Measurements from ENCODE around the gene NLRP11. TPM values are rescaled to one million over a fixed set of nuclear protein-coding genes. Genes with fewer than 3 reads are reported as not detected.
"Not testable (repeated sequence)": the region's sequence is repeated elsewhere in the genome, so short reads cannot be mapped to it uniquely, and the experiment has no call there.

The NLRP11 gene
- total RNA-seq, 1 experiment from 2014 or later, result 0.15 TPM

- Histone ChIP-seq H3F3A (ENCODE audit: low read length, unreplicated experiment) (no peaks in the 10 kb centered on the region), H3K4me3 (ENCODE audit: low read length) (no peak overlapping the region), H3K36me3 (ENCODE audit: low read depth, low read length) (no peaks in the 10 kb centered on the region), H3K9me3 (ENCODE audit: low read length) (no peaks in the 10 kb centered on the region), H4K20me1 (ENCODE audit: low read length) (no peaks in the 10 kb centered on the region), H3K9ac (ENCODE audit: low read length) (no peak overlapping the region), H3K9me2 (replicated peaks; ENCODE audit: low read length) (no peaks in the 10 kb centered on the region), H3K4me1 (ENCODE audit: insufficient read depth, low read length) (no peaks in the 10 kb centered on the region), H3K27ac (ENCODE audit: low read length) (no peak overlapping the region), H2AFZ (ENCODE audit: low read length) (no peak overlapping the region), H3K27me3 (ENCODE audit: low read length) (peaks cover 65% of the 10 kb centered on the region), H3K79me2 (ENCODE audit: low read length) (no peaks in the 10 kb centered on the region), H3K4me2 (ENCODE audit: low read length) (no peak overlapping the region)
- TF ChIP-seq EZH2phosphoT487 (IDR thresholded peaks at IDR 0.05; ENCODE audit: borderline replicate concordance, low read length) (no peak), CTCF (conservative IDR thresholded peaks at IDR 0.05; ENCODE audit: low read depth, low read length) (no peak), EZH2 (IDR thresholded peaks at IDR 0.05; ENCODE audit: low read length, unreplicated experiment) (no peak)
- no peak for ATAC-seq
- DNase-seq, result no peak
- ChIA-PET POLR2A (ENCODE audit: unreplicated experiment) (no interaction called here), CTCF (no interaction called here)
- intact Hi-C loops (cut with micrococcal nuclease), result no loop called here
- BruUV-seq (replicated peaks), result no TSS peak
Measured at GRCh38 chr19:55766466-55766865, 65.3 kb downstream of the NLRP11 start.

GRCh38 chr19:55758797-55759196, 73.0 kb downstream of the NLRP11 start, which contains the start of gene RFPL4A:
RFPL4A (plus strand) TSS chr19:55759097; CDS start chr19:55761801, 2,704 bp downstream.
- H3K79me2 ChIP-seq (ENCODE audit: low read length); H4K20me1 ChIP-seq (ENCODE audit: low read length); intact Hi-C loops (cut with micrococcal nuclease); H3K4me2 ChIP-seq (ENCODE audit: low read length); H3K4me3 ChIP-seq (ENCODE audit: low read length); H3F3A ChIP-seq (ENCODE audit: low read length, unreplicated experiment); DNase-seq; H3K9me2 ChIP-seq (replicated peaks; ENCODE audit: low read length); H3K36me3 ChIP-seq (ENCODE audit: low read depth, low read length); H2AFZ ChIP-seq (ENCODE audit: low read length); ATAC-seq; BruUV-seq (replicated peaks); H3K27ac ChIP-seq (ENCODE audit: low read length); H3K9me3 ChIP-seq (ENCODE audit: low read length); H3K9ac ChIP-seq (ENCODE audit: low read length); CTCF ChIA-PET; H3K4me1 ChIP-seq (ENCODE audit: insufficient read depth, low read length); POLR2A ChIA-PET (ENCODE audit: unreplicated experiment): not testable (repeated sequence)
- peaks cover 55% of the 10 kb centered on the region for H3K27me3 ChIP-seq (ENCODE audit: low read length)

- H3K27me3 ChIP-seq (ENCODE audit: low read length), result peaks cover 70% of the 10 kb centered on the region
- DNase-seq; CTCF ChIA-PET; H3K9me3 ChIP-seq (ENCODE audit: low read length); H2AFZ ChIP-seq (ENCODE audit: low read length); H3K4me1 ChIP-seq (ENCODE audit: insufficient read depth, low read length); H3K9ac ChIP-seq (ENCODE audit: low read length); H3K27ac ChIP-seq (ENCODE audit: low read length); BruUV-seq (replicated peaks); H3K79me2 ChIP-seq (ENCODE audit: low read length); H3K9me2 ChIP-seq (replicated peaks; ENCODE audit: low read length); H4K20me1 ChIP-seq (ENCODE audit: low read length); ATAC-seq; POLR2A ChIA-PET (ENCODE audit: unreplicated experiment); H3K36me3 ChIP-seq (ENCODE audit: low read depth, low read length); H3K4me2 ChIP-seq (ENCODE audit: low read length); H3K4me3 ChIP-seq (ENCODE audit: low read length); H3F3A ChIP-seq (ENCODE audit: low read length, unreplicated experiment); intact Hi-C loops (cut with micrococcal nuclease): not testable (repeated sequence)
Measured at GRCh38 chr19:55756808-55757207, 75.0 kb downstream of the NLRP11 start.

GRCh38 chr19:55753401-55753800, 78.4 kb downstream of the NLRP11 start:
- Histone ChIP-seq H3K9me3 (ENCODE audit: low read length) (no peaks in the 10 kb centered on the region), H2AFZ (ENCODE audit: low read length) (no peak overlapping the region), H3K9me2 (replicated peaks; ENCODE audit: low read length) (no peaks in the 10 kb centered on the region), H3K27ac (ENCODE audit: low read length) (no peak overlapping the region), H3K4me2 (ENCODE audit: low read length) (no peak overlapping the region), H4K20me1 (ENCODE audit: low read length) (no peaks in the 10 kb centered on the region), H3K4me1 (ENCODE audit: insufficient read depth, low read length) (no peaks in the 10 kb centered on the region), H3K9ac (ENCODE audit: low read length) (no peak overlapping the region), H3K4me3 (ENCODE audit: low read length) (no peak overlapping the region), H3K36me3 (ENCODE audit: low read depth, low read length) (no peaks in the 10 kb centered on the region), H3K27me3 (ENCODE audit: low read length) (peaks cover 76% of the 10 kb centered on the region), H3K79me2 (ENCODE audit: low read length) (no peaks in the 10 kb centered on the region), H3F3A (ENCODE audit: low read length, unreplicated experiment) (no peaks in the 10 kb centered on the region)
- no TSS peak for BruUV-seq (replicated peaks)
- ChIA-PET CTCF (no interaction called here), POLR2A (ENCODE audit: unreplicated experiment) (no interaction called here)
- ATAC-seq (no peak), DNase-seq (no peak)
- intact Hi-C loops (cut with micrococcal nuclease), result no loop called here
- no peak for TF ChIP-seq CTCF (conservative IDR thresholded peaks at IDR 0.05; ENCODE audit: low read depth, low read length)
- no peak for TF ChIP-seq EZH2 (IDR thresholded peaks at IDR 0.05; ENCODE audit: low read length, unreplicated experiment)
- TF ChIP-seq EZH2phosphoT487 (IDR thresholded peaks at IDR 0.05; ENCODE audit: borderline replicate concordance, low read length), result no peak
